Transverse colon (tissue), 3 donors: ENCODE measurements around the gene KTN1.

Experiments used
- EP300 ChIP-seq: sonication (generic); formaldehyde crosslinking; IDR thresholded peaks from one replicate; pipeline ENCODE4 v1.6.1; 2017; ENCODE audit warnings: antibody characterized with exemption, low read depth
- POLR2A ChIP-seq: fragments of 450-650 bp; IDR thresholded peaks from one replicate; pipeline ENCODE4 v1.6.1; 2016; ENCODE audit warnings: antibody characterized with exemption, mild to moderate bottlenecking, moderate library complexity
- TF ChIP-seq, protein P1 (sequence below), 5 experiments: fragments of 200-600 bp in 3 of 5; fragments of 450-650 bp in 2 of 5; sonication (generic) in 3 of 5; IDR thresholded peaks; 1 replicate in 2 of 5; 2 replicates in 3 of 5; pipeline ENCODE4 v1.5.1; 2016 to 2017; ENCODE audit warnings: antibody characterized with exemption in 5 of 5, inconsistent platforms in 3 of 5, mild to moderate bottlenecking in 2 of 5, moderate library complexity in 1 of 5

DNA sequence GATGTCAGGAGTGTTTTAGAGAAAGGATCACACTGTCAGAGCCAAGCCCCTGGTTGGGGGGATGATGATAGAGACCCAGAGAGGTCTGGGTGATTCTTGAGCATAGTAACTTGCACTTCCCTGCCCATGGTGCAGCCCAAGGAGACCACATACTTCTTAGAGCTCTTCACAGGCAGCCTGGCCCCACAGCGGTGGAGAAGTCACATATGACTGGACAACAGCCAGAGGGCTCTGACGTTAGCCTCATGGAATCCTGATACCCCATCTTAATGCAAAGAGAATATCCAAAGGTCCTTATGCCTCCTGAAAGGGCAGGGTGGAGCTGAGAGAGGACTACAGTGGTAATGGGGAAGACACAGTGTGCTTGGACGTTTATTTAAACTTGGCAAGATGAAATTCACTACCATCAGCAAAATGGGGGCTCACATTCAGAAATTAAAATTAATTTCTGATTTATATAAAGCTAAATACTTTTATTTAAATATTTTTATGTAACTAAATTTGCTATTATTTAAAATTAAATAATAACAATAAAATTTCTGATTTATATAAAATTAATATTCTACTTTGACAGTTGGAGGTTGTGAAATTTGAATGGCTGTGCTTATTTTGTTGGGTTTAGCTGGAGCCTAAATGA, 131.3 kb downstream of the KTN1 start:
- TF ChIP-seq, protein P1, sequence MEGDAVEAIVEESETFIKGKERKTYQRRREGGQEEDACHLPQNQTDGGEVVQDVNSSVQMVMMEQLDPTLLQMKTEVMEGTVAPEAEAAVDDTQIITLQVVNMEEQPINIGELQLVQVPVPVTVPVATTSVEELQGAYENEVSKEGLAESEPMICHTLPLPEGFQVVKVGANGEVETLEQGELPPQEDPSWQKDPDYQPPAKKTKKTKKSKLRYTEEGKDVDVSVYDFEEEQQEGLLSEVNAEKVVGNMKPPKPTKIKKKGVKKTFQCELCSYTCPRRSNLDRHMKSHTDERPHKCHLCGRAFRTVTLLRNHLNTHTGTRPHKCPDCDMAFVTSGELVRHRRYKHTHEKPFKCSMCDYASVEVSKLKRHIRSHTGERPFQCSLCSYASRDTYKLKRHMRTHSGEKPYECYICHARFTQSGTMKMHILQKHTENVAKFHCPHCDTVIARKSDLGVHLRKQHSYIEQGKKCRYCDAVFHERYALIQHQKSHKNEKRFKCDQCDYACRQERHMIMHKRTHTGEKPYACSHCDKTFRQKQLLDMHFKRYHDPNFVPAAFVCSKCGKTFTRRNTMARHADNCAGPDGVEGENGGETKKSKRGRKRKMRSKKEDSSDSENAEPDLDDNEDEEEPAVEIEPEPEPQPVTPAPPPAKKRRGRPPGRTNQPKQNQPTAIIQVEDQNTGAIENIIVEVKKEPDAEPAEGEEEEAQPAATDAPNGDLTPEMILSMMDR (IDR thresholded peaks at IDR 0.05) = no peak
- TF ChIP-seq POLR2A (no peak), EP300 (no peak)
